K562 (cell line): ENCODE measurements around the gene NLGN3. TPM values are rescaled to one million over a fixed set of nuclear protein-coding genes. Genes with fewer than 3 reads are reported as not detected.

ENCODE experiments used
- ATAC-seq: fragments of 200-7000 bp; cut with Tn5 transposase; 3 replicates; pipeline ENCODE4 v1.9.1; 2020; ENCODE audit warnings: moderate library complexity
- BruUV-seq: library from RNA; stranded (reverse); fragments of 400-500 nt; replicated peaks from 2 replicates; lab custom pipeline; 2021; lab: Mats Ljungman, UMichigan
- CTCF ChIA-PET: fragments of 300-600 bp; formaldehyde crosslinking; extraction: SDS; loops from one replicate; lab custom pipeline; 2021; ENCODE audit warnings: low intra/inter-chr PET ratio; lab: Yijun Ruan, JAX
- POLR2A ChIA-PET: fragments of 300-600, 350-650 bp; sonication (Branson Sonifier 250); formaldehyde crosslinking; extraction: SDS; loops from one replicate; lab custom pipeline; 2021; ENCODE audit warnings: antibody characterized with exemption, inconsistent platforms; lab: Yijun Ruan, JAX
- DNase-seq, 4 experiments: peaks; one replicate each; pipeline versions ENCODE4 v3.0.0 to v3.0.0-alpha.2; 2011 to 2018; ENCODE audit warnings: low spot score in 3 of 4, mixed read lengths in 3 of 4; ENCODE audit errors: extremely low read depth in 1 of 4
- FAIRE-seq: peaks from 2 replicates; lab custom pipeline; 2011; peaks lifted over from hg19 to GRCh38; lab: Jason Lieb, UNC
- H2AFZ ChIP-seq: 2 replicates; pipeline ENCODE4 v1.6.0; 2011; ENCODE audit warnings: low read depth, low read length, control low read depth, inconsistent platforms
- H3K27ac ChIP-seq: fragments of 200-600 bp; 3 replicates; pipeline ENCODE4 v1.8.0; 2011; ENCODE audit warnings: low read depth, mild to moderate bottlenecking, control low read depth, inconsistent platforms, low read length, moderate library complexity, mixed read lengths; ENCODE audit errors: extremely low read depth
- H3K27me3 ChIP-seq, 2 experiments: fragments of 300-600 bp in 1 of 2; 2 replicates in 1 of 2; 3 replicates in 1 of 2; pipeline versions ENCODE4 v1.6.0 to v1.8.0; 2011; ENCODE audit warnings: inconsistent platforms in 2 of 2, low read length in 2 of 2, mild to moderate bottlenecking in 1 of 2, mixed read lengths in 1 of 2, moderate library complexity in 1 of 2; ENCODE audit not compliant: control insufficient read depth in 2 of 2, insufficient read depth in 2 of 2
- H3K36me3 ChIP-seq: fragments of 300-600 bp; 3 replicates; pipeline ENCODE4 v1.8.0; 2011; ENCODE audit warnings: mild to moderate bottlenecking, low read length, inconsistent platforms; ENCODE audit not compliant: control insufficient read depth, insufficient read depth
- H3K4me1 ChIP-seq, 2 experiments: fragments of 200-600 bp in 1 of 2; replicated peaks in 1 of 2; 2 replicates in 1 of 2; 3 replicates in 1 of 2; pipeline versions ENCODE4 v1.5.1 to v1.8.0; 2011; ENCODE audit warnings: inconsistent platforms in 2 of 2, low read length in 2 of 2, mild to moderate bottlenecking in 1 of 2, mixed read lengths in 1 of 2, moderate library complexity in 1 of 2; ENCODE audit not compliant: control insufficient read depth in 2 of 2, insufficient read depth in 2 of 2
- H3K4me2 ChIP-seq: 2 replicates; pipeline ENCODE4 v1.6.1; 2011; ENCODE audit warnings: low read length, control low read depth, inconsistent platforms, mixed read lengths; ENCODE audit not compliant: insufficient read depth
- H3K4me3 ChIP-seq: fragments of 200-600 bp; sonication (generic), shearing (Covaris generic); 2 replicates; pipeline ENCODE4 v1.5.1; 2016; ENCODE audit warnings: control low read depth, inconsistent platforms
- H3K79me2 ChIP-seq: fragments of 200-600 bp; 3 replicates; pipeline ENCODE4 v1.8.0; 2011; ENCODE audit warnings: low read length, inconsistent platforms; ENCODE audit not compliant: control insufficient read depth, insufficient read depth
- H3K9ac ChIP-seq, 2 experiments: 2 replicates each; pipeline versions ENCODE4 v1.6.0 to v1.6.1; 2011; ENCODE audit warnings: low read depth in 2 of 2, low read length in 2 of 2, control low read depth in 1 of 2, inconsistent platforms in 1 of 2, mild to moderate bottlenecking in 1 of 2, mixed read lengths in 1 of 2; ENCODE audit not compliant: insufficient read depth in 1 of 2
- H3K9me1 ChIP-seq: one replicate; pipeline ENCODE4 v1.6.0; 2011; ENCODE audit warnings: inconsistent platforms, mild to moderate bottlenecking, low read length, moderate library complexity; ENCODE audit not compliant: control insufficient read depth, insufficient read depth
- H3K9me3 ChIP-seq: replicated peaks from 2 replicates; pipeline ENCODE4 v1.5.1; 2011; ENCODE audit warnings: low read depth, low read length, inconsistent platforms; ENCODE audit not compliant: control insufficient read depth, insufficient read depth
- H4K20me1 ChIP-seq: replicated peaks from 2 replicates; pipeline ENCODE4 v1.6.1; 2011; ENCODE audit warnings: low read length, inconsistent platforms, mixed read lengths; ENCODE audit not compliant: control insufficient read depth, insufficient read depth
- ARID2 ChIP-seq: fragments of 450-650 bp; IDR thresholded peaks from 2 replicates; pipeline ENCODE4 v1.6.1; 2017; ENCODE audit warnings: antibody characterized with exemption, mild to moderate bottlenecking
- ESRRA ChIP-seq: fragments of 450-650 bp; IDR thresholded peaks from 2 replicates; pipeline ENCODE4 v1.6.1; 2014; ENCODE audit warnings: low read depth, mild to moderate bottlenecking, moderate library complexity, borderline replicate concordance
- RAD21 ChIP-seq, 2 experiments: fragments of 250-450 bp in 1 of 2; fragments of 450-650 bp in 1 of 2; sonication (Bioruptor Pico) in 1 of 2; formaldehyde crosslinking in 1 of 2; IDR thresholded peaks in 1 of 2; conservative IDR thresholded peaks in 1 of 2; 2 replicates each; pipeline versions ENCODE4 v1.4.0 to v1.8.0; 2020 to 2022; ENCODE audit warnings: mild to moderate bottlenecking in 2 of 2, moderate library complexity in 1 of 2
- SPI1 ChIP-seq: IDR thresholded peaks from 2 replicates; pipeline ENCODE4 v1.6.1; 2011; ENCODE audit warnings: low read depth, low read length, control low read depth, borderline replicate concordance
- THRAP3 ChIP-seq: fragments of 450-650 bp; IDR thresholded peaks from 2 replicates; pipeline ENCODE4 v1.6.1; 2016; ENCODE audit warnings: mild to moderate bottlenecking, inconsistent platforms, borderline replicate concordance
- ZNF41 ChIP-seq: fragments of 250-450 bp; sonication (Bioruptor Pico); conservative IDR thresholded peaks from 2 replicates; pipeline ENCODE4 v1.4.0; 2020; ENCODE audit warnings: mild to moderate bottlenecking
- WGBS: fragments of 100-300 bp; shearing (Covaris generic); methylation state at CpG from one replicate; pipeline ENCODE4 v1.1.6; 2016; ENCODE audit warnings: low coverage, mixed read lengths; ENCODE audit not compliant: insufficient coverage; ENCODE audit errors: missing lambda C conversion rate; 5-methylcytosine and 5-hydroxymethylcytosine counted together
- in situ Hi-C: fragments of 300-500 bp; cut with MboI; formaldehyde crosslinking; loops from 4 replicates; pipeline ENCODE4 v1.15.0; 2018; ENCODE audit warnings: inconsistent platforms, mixed read lengths
- intact Hi-C: fragments of 100-400 bp; cut with micrococcal nuclease; formaldehyde crosslinking; loops from 2 replicates; pipeline ENCODE4 v1.14.2; 2022
- polyA plus RNA-seq, 8 experiments: library from polyadenylated mRNA; depleted of rRNA in 4 of 8; stranded (reverse) in 5 of 8; unstranded in 3 of 8; fragments of >200 nt; fragmentation: Nextera tagmentation in 2 of 8; fragmentation: Illumina TruSeq in 1 of 8; extraction: Ambion mirVana in 2 of 8; extraction: Trizol in 1 of 8; gene quantifications; 2 replicates each; pipeline versions ENCODE4 v1.2.1 to v1.2.3, GENCODE V29; 2011 to 2014; ENCODE audit warnings: inconsistent platforms in 1 of 8, missing spikeins in 1 of 8
- total RNA-seq, 7 experiments: library from RNA; depleted of rRNA in 6 of 7; stranded (reverse); fragments of >200 nt in 6 of 7; fragmentation: Illumina TruSeq in 2 of 7; extraction: Trizol in 2 of 7; gene quantifications; 2 replicates each; pipeline versions ENCODE4 v1.2.1 to v1.2.3, GENCODE V29; 2011 to 2021; ENCODE audit warnings: low replicate concordance in 1 of 7
- TF ChIP-seq, protein P1 (sequence below), 2 experiments: fragments of 450-650 bp; formaldehyde crosslinking in 1 of 2; IDR thresholded peaks; 2 replicates each; pipeline versions ENCODE4 v1.4.0 to v1.6.1; 2014 to 2020; ENCODE audit warnings: mild to moderate bottlenecking in 2 of 2, borderline replicate concordance in 1 of 2, low read depth in 1 of 2
- TF ChIP-seq, protein P2 (sequence below): IDR thresholded peaks from 2 replicates; pipeline ENCODE4 v1.6.1; 2014; ENCODE audit warnings: antibody characterized with exemption

The NLGN3 gene
- total and polyA plus RNA-seq, 9 of the 15 experiments (the other 6 are each of a cell fraction or from before 2014, with no cell fraction given): 0.03 to 0.86 (median 0.25) TPM

GRCh38 chrX:71178908-71179307, 34.3 kb downstream of the NLGN3 start:
- no peaks in the 10 kb centered on the region for H3K9me1 ChIP-seq
- CTCF ChIA-PET: interaction anchor here (0.6 to 2.3 kb wide), 6 partner anchors 50 to 1085 kb away, joined by 3 to 14 read pairs (median 5); no protein-coding TSS in a partner anchor
- no TSS peak for BruUV-seq
- DNase-seq (peak; percentile 49 to 81 (median 51)), FAIRE-seq (peak; percentile 93), ATAC-seq (peak; percentile 56)
- H2AFZ ChIP-seq: no peak overlapping the region
- H4K20me1 ChIP-seq: no peaks in the 10 kb centered on the region
- H3K9ac ChIP-seq: no peak overlapping the region
- POLR2A ChIA-PET: no interaction called here
- H3K79me2 ChIP-seq: no peaks in the 10 kb centered on the region
- H3K27ac ChIP-seq: no peak overlapping the region
- in situ Hi-C loops (loop anchor here (5.0 to 10.0 kb wide), 3 partner anchors 82 to 414 kb away; partner anchors contain the start of gene FOXO4), intact Hi-C loops (loop anchor here (1.0 to 5.0 kb wide), 6 partner anchors 48 to 727 kb away; no protein-coding TSS in a partner anchor)
- H3K4me3 ChIP-seq: no peak overlapping the region
- peaks cover 4 to 18% of the 10 kb centered on the region in 2 experiments; a peak in 3 of 5 replicates for H3K4me1 ChIP-seq
- H3K4me2 ChIP-seq: no peak overlapping the region
- H3K27me3 ChIP-seq: no peaks in the 10 kb centered on the region
- no peaks in the 10 kb centered on the region for H3K9me3 ChIP-seq
- no peaks in the 10 kb centered on the region; the same call in 2 of the 3 replicates for H3K36me3 ChIP-seq
- WGBS: 0% methylated on average over 3 of the region's 4 CpGs
- TF ChIP-seq, protein P1, sequence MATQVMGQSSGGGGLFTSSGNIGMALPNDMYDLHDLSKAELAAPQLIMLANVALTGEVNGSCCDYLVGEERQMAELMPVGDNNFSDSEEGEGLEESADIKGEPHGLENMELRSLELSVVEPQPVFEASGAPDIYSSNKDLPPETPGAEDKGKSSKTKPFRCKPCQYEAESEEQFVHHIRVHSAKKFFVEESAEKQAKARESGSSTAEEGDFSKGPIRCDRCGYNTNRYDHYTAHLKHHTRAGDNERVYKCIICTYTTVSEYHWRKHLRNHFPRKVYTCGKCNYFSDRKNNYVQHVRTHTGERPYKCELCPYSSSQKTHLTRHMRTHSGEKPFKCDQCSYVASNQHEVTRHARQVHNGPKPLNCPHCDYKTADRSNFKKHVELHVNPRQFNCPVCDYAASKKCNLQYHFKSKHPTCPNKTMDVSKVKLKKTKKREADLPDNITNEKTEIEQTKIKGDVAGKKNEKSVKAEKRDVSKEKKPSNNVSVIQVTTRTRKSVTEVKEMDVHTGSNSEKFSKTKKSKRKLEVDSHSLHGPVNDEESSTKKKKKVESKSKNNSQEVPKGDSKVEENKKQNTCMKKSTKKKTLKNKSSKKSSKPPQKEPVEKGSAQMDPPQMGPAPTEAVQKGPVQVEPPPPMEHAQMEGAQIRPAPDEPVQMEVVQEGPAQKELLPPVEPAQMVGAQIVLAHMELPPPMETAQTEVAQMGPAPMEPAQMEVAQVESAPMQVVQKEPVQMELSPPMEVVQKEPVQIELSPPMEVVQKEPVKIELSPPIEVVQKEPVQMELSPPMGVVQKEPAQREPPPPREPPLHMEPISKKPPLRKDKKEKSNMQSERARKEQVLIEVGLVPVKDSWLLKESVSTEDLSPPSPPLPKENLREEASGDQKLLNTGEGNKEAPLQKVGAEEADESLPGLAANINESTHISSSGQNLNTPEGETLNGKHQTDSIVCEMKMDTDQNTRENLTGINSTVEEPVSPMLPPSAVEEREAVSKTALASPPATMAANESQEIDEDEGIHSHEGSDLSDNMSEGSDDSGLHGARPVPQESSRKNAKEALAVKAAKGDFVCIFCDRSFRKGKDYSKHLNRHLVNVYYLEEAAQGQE (IDR thresholded peaks at IDR 0.05; ENCODE audit: borderline replicate concordance): peak; percentile 88
- TF ChIP-seq, protein P1 (CRISPR knock-in tag; IDR thresholded peaks at IDR 0.05; ENCODE audit: low read depth): no peak
- TF ChIP-seq SPI1 (no peak), ESRRA (peak; percentile 59; the same call in 1 of the 2 replicates), RAD21 (CRISPR knock-in tag; conservative IDR thresholded peaks at IDR 0.05 in 1 of 2, IDR thresholded peaks at IDR 0.05 in 1 of 2) (peak; percentile 78 to 92), ARID2 (peak; percentile 86), THRAP3 (no peak), ZNF41 (no peak)
- TF ChIP-seq, protein P2, sequence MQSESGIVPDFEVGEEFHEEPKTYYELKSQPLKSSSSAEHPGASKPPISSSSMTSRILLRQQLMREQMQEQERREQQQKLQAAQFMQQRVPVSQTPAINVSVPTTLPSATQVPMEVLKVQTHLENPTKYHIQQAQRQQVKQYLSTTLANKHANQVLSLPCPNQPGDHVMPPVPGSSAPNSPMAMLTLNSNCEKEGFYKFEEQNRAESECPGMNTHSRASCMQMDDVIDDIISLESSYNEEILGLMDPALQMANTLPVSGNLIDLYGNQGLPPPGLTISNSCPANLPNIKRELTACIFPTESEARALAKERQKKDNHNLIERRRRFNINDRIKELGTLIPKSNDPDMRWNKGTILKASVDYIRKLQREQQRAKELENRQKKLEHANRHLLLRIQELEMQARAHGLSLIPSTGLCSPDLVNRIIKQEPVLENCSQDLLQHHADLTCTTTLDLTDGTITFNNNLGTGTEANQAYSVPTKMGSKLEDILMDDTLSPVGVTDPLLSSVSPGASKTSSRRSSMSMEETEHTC: no peak
